K562 (cell line): Measurements from ENCODE around the gene LRP1B. TPM values are rescaled to one million over a fixed set of nuclear protein-coding genes. Genes with fewer than 3 reads are reported as not detected.

Experiments
- ATAC-seq: fragments of 200-7000 bp; cut with Tn5 transposase; 3 replicates; pipeline ENCODE4 v1.9.1; 2020; ENCODE audit warnings: moderate library complexity
- BruUV-seq: library from RNA; stranded (reverse); fragments of 400-500 nt; replicated peaks from 2 replicates; lab custom pipeline; 2021; lab: Mats Ljungman, UMichigan
- CTCF ChIA-PET: fragments of 300-600 bp; formaldehyde crosslinking; extraction: SDS; loops from one replicate; lab custom pipeline; 2021; ENCODE audit warnings: low intra/inter-chr PET ratio; lab: Yijun Ruan, JAX
- POLR2A ChIA-PET: fragments of 300-600, 350-650 bp; sonication (Branson Sonifier 250); formaldehyde crosslinking; extraction: SDS; loops from one replicate; lab custom pipeline; 2021; ENCODE audit warnings: antibody characterized with exemption, inconsistent platforms; lab: Yijun Ruan, JAX
- DNase-seq, 4 experiments: peaks; one replicate each; pipeline versions ENCODE4 v3.0.0 to v3.0.0-alpha.2; 2011 to 2018; ENCODE audit warnings: low spot score in 3 of 4, mixed read lengths in 3 of 4; ENCODE audit errors: extremely low read depth in 1 of 4
- FAIRE-seq: peaks from 2 replicates; lab custom pipeline; 2011; peaks lifted over from hg19 to GRCh38; lab: Jason Lieb, UNC
- H2AFZ ChIP-seq: 2 replicates; pipeline ENCODE4 v1.6.0; 2011; ENCODE audit warnings: low read depth, low read length, control low read depth, inconsistent platforms
- H3K27ac ChIP-seq: fragments of 200-600 bp; 3 replicates; pipeline ENCODE4 v1.8.0; 2011; ENCODE audit warnings: low read depth, mild to moderate bottlenecking, control low read depth, inconsistent platforms, low read length, moderate library complexity, mixed read lengths; ENCODE audit errors: extremely low read depth
- H3K27me3 ChIP-seq, 2 experiments: fragments of 300-600 bp in 1 of 2; 2 replicates in 1 of 2; 3 replicates in 1 of 2; pipeline versions ENCODE4 v1.6.0 to v1.8.0; 2011; ENCODE audit warnings: inconsistent platforms in 2 of 2, low read length in 2 of 2, mild to moderate bottlenecking in 1 of 2, mixed read lengths in 1 of 2, moderate library complexity in 1 of 2; ENCODE audit not compliant: control insufficient read depth in 2 of 2, insufficient read depth in 2 of 2
- H3K36me3 ChIP-seq: fragments of 300-600 bp; 3 replicates; pipeline ENCODE4 v1.8.0; 2011; ENCODE audit warnings: mild to moderate bottlenecking, low read length, inconsistent platforms; ENCODE audit not compliant: control insufficient read depth, insufficient read depth
- H3K4me1 ChIP-seq, 2 experiments: fragments of 200-600 bp in 1 of 2; replicated peaks in 1 of 2; 2 replicates in 1 of 2; 3 replicates in 1 of 2; pipeline versions ENCODE4 v1.5.1 to v1.8.0; 2011; ENCODE audit warnings: inconsistent platforms in 2 of 2, low read length in 2 of 2, mild to moderate bottlenecking in 1 of 2, mixed read lengths in 1 of 2, moderate library complexity in 1 of 2; ENCODE audit not compliant: control insufficient read depth in 2 of 2, insufficient read depth in 2 of 2
- H3K4me2 ChIP-seq: 2 replicates; pipeline ENCODE4 v1.6.1; 2011; ENCODE audit warnings: low read length, control low read depth, inconsistent platforms, mixed read lengths; ENCODE audit not compliant: insufficient read depth
- H3K4me3 ChIP-seq: fragments of 200-600 bp; sonication (generic), shearing (Covaris generic); 2 replicates; pipeline ENCODE4 v1.5.1; 2016; ENCODE audit warnings: control low read depth, inconsistent platforms
- H3K79me2 ChIP-seq: fragments of 200-600 bp; 3 replicates; pipeline ENCODE4 v1.8.0; 2011; ENCODE audit warnings: low read length, inconsistent platforms; ENCODE audit not compliant: control insufficient read depth, insufficient read depth
- H3K9ac ChIP-seq, 2 experiments: 2 replicates each; pipeline versions ENCODE4 v1.6.0 to v1.6.1; 2011; ENCODE audit warnings: low read depth in 2 of 2, low read length in 2 of 2, control low read depth in 1 of 2, inconsistent platforms in 1 of 2, mild to moderate bottlenecking in 1 of 2, mixed read lengths in 1 of 2; ENCODE audit not compliant: insufficient read depth in 1 of 2
- H3K9me1 ChIP-seq: one replicate; pipeline ENCODE4 v1.6.0; 2011; ENCODE audit warnings: inconsistent platforms, mild to moderate bottlenecking, low read length, moderate library complexity; ENCODE audit not compliant: control insufficient read depth, insufficient read depth
- H3K9me3 ChIP-seq: replicated peaks from 2 replicates; pipeline ENCODE4 v1.5.1; 2011; ENCODE audit warnings: low read depth, low read length, inconsistent platforms; ENCODE audit not compliant: control insufficient read depth, insufficient read depth
- H4K20me1 ChIP-seq: replicated peaks from 2 replicates; pipeline ENCODE4 v1.6.1; 2011; ENCODE audit warnings: low read length, inconsistent platforms, mixed read lengths; ENCODE audit not compliant: control insufficient read depth, insufficient read depth
- CBX1 ChIP-seq: sonication (generic); IDR thresholded peaks from 2 replicates; pipeline ENCODE4 v1.6.1; 2016; ENCODE audit warnings: antibody characterized with exemption, low read depth, mild to moderate bottlenecking
- CSDE1 ChIP-seq, 2 experiments: fragments of 450-650 bp; IDR thresholded peaks; 2 replicates each; pipeline ENCODE4 v1.6.1; 2016; ENCODE audit warnings: mild to moderate bottlenecking in 1 of 2
- E2F4 ChIP-seq: sonication (generic); formaldehyde crosslinking; IDR thresholded peaks from 2 replicates; pipeline ENCODE4 v1.8.0; 2022; ENCODE audit warnings: mild to moderate bottlenecking, low read depth, missing genetic modification reagents
- EGR1 ChIP-seq: fragments of 450-650 bp; conservative IDR thresholded peaks from 2 replicates; pipeline ENCODE4 v1.6.1; 2017; ENCODE audit warnings: mild to moderate bottlenecking
- ETV5 ChIP-seq: sonication (generic); formaldehyde crosslinking; IDR thresholded peaks from 2 replicates; pipeline ENCODE4 v1.4.0; 2020; ENCODE audit warnings: low read depth, mild to moderate bottlenecking, missing genetic modification reagents
- FUS ChIP-seq: fragments of 200-400 bp; formaldehyde crosslinking; optimal IDR thresholded peaks from 2 replicates; pipeline ENCODE3; 2017; ENCODE audit warnings: low read depth, low read length
- GATAD2A ChIP-seq: fragments of 450-650 bp; IDR thresholded peaks from 2 replicates; pipeline ENCODE4 v1.6.1; 2017
- MECOM ChIP-seq: fragments of 250-450 bp; sonication (Bioruptor Pico); IDR thresholded peaks from 2 replicates; pipeline ENCODE4 v1.8.0; 2022; ENCODE audit warnings: inconsistent platforms
- NFXL1 ChIP-seq: fragments of 450-650 bp; formaldehyde crosslinking; IDR thresholded peaks from 2 replicates; pipeline ENCODE4 v1.4.0; 2021; ENCODE audit warnings: mild to moderate bottlenecking
- POLR2H ChIP-seq: IDR thresholded peaks from 2 replicates; pipeline ENCODE4 v1.6.1; 2016; ENCODE audit warnings: missing genetic modification characterization, low read depth, mild to moderate bottlenecking, control low read depth, missing compliant biosample characterization, moderate library complexity
- RBM34 ChIP-seq: fragments of 200-400 bp; formaldehyde crosslinking; IDR thresholded peaks from 2 replicates; pipeline ENCODE4 v1.6.1; 2018; ENCODE audit warnings: low read length, borderline replicate concordance; ENCODE audit not compliant: insufficient read depth
- SAP30 ChIP-seq: fragments of 200-600 bp; sonication (generic); IDR thresholded peaks from 2 replicates; pipeline ENCODE4 v1.6.1; 2012; ENCODE audit warnings: borderline replicate concordance, low read depth, mild to moderate bottlenecking, moderate library complexity, low read length, control low read depth, inconsistent platforms; ENCODE audit not compliant: insufficient read depth, poor library complexity, severe bottlenecking
- SIN3A ChIP-seq, 2 experiments: fragments of 150-350 bp in 1 of 2; IDR thresholded peaks; 2 replicates each; pipeline ENCODE4 v1.6.1; 2011 to 2016; ENCODE audit warnings: borderline replicate concordance in 2 of 2, low read depth in 2 of 2, low read length in 2 of 2, mild to moderate bottlenecking in 2 of 2, moderate library complexity in 2 of 2; ENCODE audit not compliant: control insufficient read depth in 1 of 2
- TEAD2 ChIP-seq: fragments of 450-650 bp; IDR thresholded peaks from 2 replicates; pipeline ENCODE4 v1.6.1; 2016; ENCODE audit warnings: missing genetic modification characterization, control low read depth, missing compliant biosample characterization
- XRCC3 ChIP-seq: fragments of 450-650 bp; IDR thresholded peaks from 2 replicates; pipeline ENCODE4 v1.6.1; 2017; ENCODE audit warnings: mild to moderate bottlenecking, moderate library complexity
- ZNF124 ChIP-seq: sonication (generic); formaldehyde crosslinking; IDR thresholded peaks from 2 replicates; pipeline ENCODE4 v1.8.1; 2022; ENCODE audit warnings: missing genetic modification reagents
- ZNF23 ChIP-seq: fragments of 250-450 bp; sonication (Bioruptor Pico); IDR thresholded peaks from 2 replicates; pipeline ENCODE4 v1.4.0; 2020; ENCODE audit warnings: mild to moderate bottlenecking
- ZNF253 ChIP-seq: fragments of 250-450 bp; sonication (Bioruptor Pico); conservative IDR thresholded peaks from 2 replicates; pipeline ENCODE4 v1.6.1; 2021; ENCODE audit warnings: mild to moderate bottlenecking
- ZNF41 ChIP-seq: fragments of 250-450 bp; sonication (Bioruptor Pico); conservative IDR thresholded peaks from 2 replicates; pipeline ENCODE4 v1.4.0; 2020; ENCODE audit warnings: mild to moderate bottlenecking
- ZNF436 ChIP-seq: fragments of 250-450, 450-650 bp; sonication (Bioruptor Pico); formaldehyde crosslinking; IDR thresholded peaks from 2 replicates; pipeline ENCODE4 v1.7.0; 2020; ENCODE audit warnings: mild to moderate bottlenecking
- WGBS: fragments of 100-300 bp; shearing (Covaris generic); methylation state at CpG from one replicate; pipeline ENCODE4 v1.1.6; 2016; ENCODE audit warnings: low coverage, mixed read lengths; ENCODE audit not compliant: insufficient coverage; ENCODE audit errors: missing lambda C conversion rate; 5-methylcytosine and 5-hydroxymethylcytosine counted together
- in situ Hi-C: fragments of 300-500 bp; cut with MboI; formaldehyde crosslinking; loops from 4 replicates; pipeline ENCODE4 v1.15.0; 2018; ENCODE audit warnings: inconsistent platforms, mixed read lengths
- intact Hi-C: fragments of 100-400 bp; cut with micrococcal nuclease; formaldehyde crosslinking; loops from 2 replicates; pipeline ENCODE4 v1.14.2; 2022
- polyA plus RNA-seq, 8 experiments: library from polyadenylated mRNA; depleted of rRNA in 4 of 8; stranded (reverse) in 5 of 8; unstranded in 3 of 8; fragments of >200 nt; fragmentation: Nextera tagmentation in 2 of 8; fragmentation: Illumina TruSeq in 1 of 8; extraction: Ambion mirVana in 2 of 8; extraction: Trizol in 1 of 8; gene quantifications; 2 replicates each; pipeline versions ENCODE4 v1.2.1 to v1.2.3, GENCODE V29; 2011 to 2014; ENCODE audit warnings: inconsistent platforms in 1 of 8, missing spikeins in 1 of 8
- total RNA-seq, 7 experiments: library from RNA; depleted of rRNA in 6 of 7; stranded (reverse); fragments of >200 nt in 6 of 7; fragmentation: Illumina TruSeq in 2 of 7; extraction: Trizol in 2 of 7; gene quantifications; 2 replicates each; pipeline versions ENCODE4 v1.2.1 to v1.2.3, GENCODE V29; 2011 to 2021; ENCODE audit warnings: low replicate concordance in 1 of 7

Gene LRP1B
- total and polyA plus RNA-seq, 9 of the 15 experiments (the other 6 are each of a cell fraction or from before 2014, with no cell fraction given) = not detected

- ChIA-PET POLR2A (no interaction called here), CTCF (no interaction called here)
- H3K4me1 ChIP-seq = no peaks in the 10 kb centered on the region
- BruUV-seq = no TSS peak
- no peak overlapping the region for H3K4me3 ChIP-seq
- no peaks in the 10 kb centered on the region for H3K9me1 ChIP-seq
- in situ Hi-C loops (no loop called here), intact Hi-C loops (no loop called here)
- no peaks in the 10 kb centered on the region for H3K36me3 ChIP-seq
- no peak overlapping the region for H3K4me2 ChIP-seq
- 0% methylated on average over 2 of the region's 2 CpGs for WGBS
- no peak overlapping the region for H3K27ac ChIP-seq
- no peak overlapping the region for H3K9ac ChIP-seq
- no peak for DNase-seq
- no peak overlapping the region for H2AFZ ChIP-seq
- ATAC-seq = no peak
- H3K27me3 ChIP-seq = no peaks in the 10 kb centered on the region
- no peaks in the 10 kb centered on the region; the same call in 1 of the 2 replicates for H3K9me3 ChIP-seq
- no peaks in the 10 kb centered on the region for H4K20me1 ChIP-seq
- TF ChIP-seq ZNF41 = no peak
- TF ChIP-seq FUS = no peak
- no peak for TF ChIP-seq E2F4
- no peak for TF ChIP-seq ETV5 (CRISPR knock-in tag)
- TF ChIP-seq CBX1 = no peak
- no peak for TF ChIP-seq NFXL1 (CRISPR knock-in tag)
- no peak for TF ChIP-seq SAP30
- TF ChIP-seq ZNF253 (CRISPR knock-in tag) = no peak
- no peak for TF ChIP-seq CSDE1 (IDR thresholded peaks at IDR 0.05)
- TF ChIP-seq SIN3A (IDR thresholded peaks at IDR 0.05; ENCODE audit: borderline replicate concordance in 2 of 2, control insufficient read depth in 1 of 2, low read depth in 2 of 2, low read length in 2 of 2) = no peak
- no peak for TF ChIP-seq ZNF436 (CRISPR knock-in tag)
- no peak for TF ChIP-seq GATAD2A
- TF ChIP-seq RBM34 = no peak
- TF ChIP-seq EGR1 = no peak
- no peak for TF ChIP-seq POLR2H
- no peak for TF ChIP-seq XRCC3
- no peak for TF ChIP-seq MECOM (CRISPR knock-in tag)
- no peak for TF ChIP-seq TEAD2 (tag)
- no peak for TF ChIP-seq ZNF23 (CRISPR knock-in tag)
- TF ChIP-seq ZNF124 (CRISPR knock-in tag) = no peak
- H3K79me2 ChIP-seq = no peaks in the 10 kb centered on the region
- FAIRE-seq = no peak
Observed at GRCh38 chr2:142104134-142104758, 26.6 kb downstream of the LRP1B start.
